ENCODE measurements around the gene CYB561D2.
A peak's percentile ranks its signal among the peaks of the same experiment; 100 is the strongest.

The CYB561D2 gene

GRCh38 chr3:50365842-50366220, 15.2 kb downstream of the CYB561D2 start:
- no peak for DNase-seq

GRCh38 chr3:50369012-50369670, 18.5 kb downstream of the CYB561D2 start:
- no peak for DNase-seq

- DNase-seq, result no peak
These were observed 19.9 kb downstream of the CYB561D2 start for GRCh38 chr3:50370594-50370993.

- DNase-seq, result no peak
These were observed 20.5 kb downstream of the CYB561D2 start for GRCh38 chr3:50371133-50371685.

GRCh38 chr3:50372349-50372748, 21.7 kb downstream of the CYB561D2 start:
- no peak for DNase-seq

- no peak for DNase-seq
These were observed 22.7 kb downstream of the CYB561D2 start for GRCh38 chr3:50373146-50374051.

- DNase-seq, result no peak
These were observed 23.9 kb downstream of the CYB561D2 start for GRCh38 chr3:50374363-50375257.

GRCh38 chr3:50375258-50375931, 24.7 kb downstream of the CYB561D2 start:
- DNase-seq, result no peak

GRCh38 chr3:50378024-50378423, 27.4 kb downstream of the CYB561D2 start:
- DNase-seq, result no peak

GRCh38 chr3:50378757-50379156, 28.1 kb downstream of the CYB561D2 start:
- no peak for DNase-seq

GRCh38 chr3:50380405-50381085, 29.9 kb downstream of the CYB561D2 start:
- DNase-seq, result no peak

- DNase-seq, result peak; percentile 41
These were observed 30.7 kb downstream of the CYB561D2 start for GRCh38 chr3:50381383-50381782.

GRCh38 chr3:50382722-50383121, 32.1 kb downstream of the CYB561D2 start:
- DNase-seq, result no peak

GRCh38 chr3:50383750-50384149, 33.1 kb downstream of the CYB561D2 start:
- DNase-seq, result no peak

GRCh38 chr3:50385754-50386153, 35.1 kb downstream of the CYB561D2 start:
- no peak for DNase-seq

GRCh38 chr3:50388016-50388719, 37.5 kb downstream of the CYB561D2 start:
- no peak for DNase-seq

- no peak for DNase-seq
These were observed 38.2 kb downstream of the CYB561D2 start for GRCh38 chr3:50388720-50389413.

- DNase-seq, result no peak
These were observed 38.7 kb downstream of the CYB561D2 start for GRCh38 chr3:50389414-50389767.

GRCh38 chr3:50390508-50391224, 40.0 kb downstream of the CYB561D2 start:
- no peak for DNase-seq
